ENCODE data around the gene TMEM220. TPM values are rescaled to one million over a fixed set of nuclear protein-coding genes. Genes with fewer than 3 reads are reported as not detected.

The TMEM220 gene
- total RNA-seq, 2 experiments from 2014 or later, result 0.79 to 0.94 TPM

- DNase-seq, result no peak
- CTCF ChIA-PET, result interaction anchor here (0.7 to 3.6 kb wide), 4 partner anchors 10 to 92 kb away, joined by 3 to 16 read pairs (median 5); no protein-coding TSS in a partner anchor
- intact Hi-C loops (cut with micrococcal nuclease), result no loop called here
- Mint-ChIP-seq H3K9me3 (no peaks in the 10 kb centered on the region), H3K36me3 (ENCODE audit: low read depth) (no peaks in the 10 kb centered on the region), H3K27ac (no peak overlapping the region), H3K27me3 (ENCODE audit: low read depth) (no peaks in the 10 kb centered on the region), H3K4me3 (no peak overlapping the region), H3K4me1 (ENCODE audit: low read depth) (no peaks in the 10 kb centered on the region)
These were observed 22.9 kb upstream of the TMEM220 start for GRCh38 chr17:10752696-10753095.

- Mint-ChIP-seq H3K27me3 (ENCODE audit: low read depth) (no peaks in the 10 kb centered on the region), H3K36me3 (ENCODE audit: low read depth) (no peaks in the 10 kb centered on the region), H3K9me3 (no peaks in the 10 kb centered on the region), H3K4me3 (no peak overlapping the region), H3K27ac (no peak overlapping the region), H3K4me1 (ENCODE audit: low read depth) (no peaks in the 10 kb centered on the region)
- CTCF ChIA-PET, result interaction anchor here (0.6 to 3.6 kb wide), 3 partner anchors 14 to 93 kb away, joined by 3 to 16 read pairs (median 7); no protein-coding TSS in a partner anchor
- intact Hi-C loops (cut with micrococcal nuclease), result no loop called here
- no peak for DNase-seq
These were observed 21.7 kb upstream of the TMEM220 start for GRCh38 chr17:10751563-10751962.

GRCh38 chr17:10750210-10750609, 20.4 kb upstream of the TMEM220 start:
- Mint-ChIP-seq H3K4me3 (no peak overlapping the region), H3K4me1 (ENCODE audit: low read depth) (peaks cover 3% of the 10 kb centered on the region), H3K36me3 (ENCODE audit: low read depth) (no peaks in the 10 kb centered on the region), H3K9me3 (no peaks in the 10 kb centered on the region), H3K27ac (no peak overlapping the region), H3K27me3 (ENCODE audit: low read depth) (no peaks in the 10 kb centered on the region)
- intact Hi-C loops (cut with micrococcal nuclease), result no loop called here
- CTCF ChIA-PET, result interaction anchor here (0.9 to 1.5 kb wide), 2 partner anchors 13 to 23 kb away, joined by 3 to 4 read pairs; no protein-coding TSS in a partner anchor
- no peak for DNase-seq

GRCh38 chr17:10748531-10749181, 18.8 kb upstream of the TMEM220 start:
- Mint-ChIP-seq H3K36me3 (ENCODE audit: low read depth) (no peaks in the 10 kb centered on the region), H3K4me1 (ENCODE audit: low read depth) (peaks cover 14% of the 10 kb centered on the region), H3K4me3 (no peak overlapping the region), H3K27me3 (ENCODE audit: low read depth) (no peaks in the 10 kb centered on the region), H3K27ac (no peak overlapping the region), H3K9me3 (no peaks in the 10 kb centered on the region)
- DNase-seq, result no peak
- CTCF ChIA-PET, result interaction anchor here (1.5 to 4.5 kb wide), 2 partner anchors 11 to 25 kb away, joined by 3 to 16 read pairs; no protein-coding TSS in a partner anchor
- intact Hi-C loops (cut with micrococcal nuclease), result no loop called here

GRCh38 chr17:10745231-10745630, 15.4 kb upstream of the TMEM220 start:
- Mint-ChIP-seq H3K9me3 (no peaks in the 10 kb centered on the region), H3K4me1 (ENCODE audit: low read depth) (peaks cover 14% of the 10 kb centered on the region), H3K36me3 (ENCODE audit: low read depth) (no peaks in the 10 kb centered on the region), H3K4me3 (no peak overlapping the region), H3K27me3 (ENCODE audit: low read depth) (no peaks in the 10 kb centered on the region), H3K27ac (no peak overlapping the region)
- no peak for DNase-seq
- CTCF ChIA-PET, result interaction anchor here (4.5 kb wide), 1 partner anchor 8 kb away, joined by 16 read pairs; no protein-coding TSS in a partner anchor
- intact Hi-C loops (cut with micrococcal nuclease), result loop anchor here (2.0 kb wide), 1 partner anchor 100 kb away; no protein-coding TSS in a partner anchor

- Mint-ChIP-seq H3K4me3 (no peak overlapping the region), H3K27me3 (ENCODE audit: low read depth) (no peaks in the 10 kb centered on the region), H3K4me1 (ENCODE audit: low read depth) (peaks cover 14% of the 10 kb centered on the region), H3K27ac (no peak overlapping the region), H3K36me3 (ENCODE audit: low read depth) (no peaks in the 10 kb centered on the region), H3K9me3 (no peaks in the 10 kb centered on the region)
- no peak for DNase-seq
- intact Hi-C loops (cut with micrococcal nuclease), result loop anchor here (2.0 kb wide), 1 partner anchor 100 kb away; no protein-coding TSS in a partner anchor
- CTCF ChIA-PET, result interaction anchor here (0.6 kb wide), 1 partner anchor 500 kb away, joined by 3 read pairs; no protein-coding TSS in a partner anchor
These were observed 14.7 kb upstream of the TMEM220 start for GRCh38 chr17:10744501-10745000.

- H3K4me3 Mint-ChIP-seq, result no peak overlapping the region
- DNase-seq, result no peak
- intact Hi-C loops (cut with micrococcal nuclease), result loop anchor here (2.0 kb wide), 1 partner anchor 101 kb away; no protein-coding TSS in a partner anchor
- no peaks in the 10 kb centered on the region for H3K27me3 Mint-ChIP-seq (ENCODE audit: low read depth)
- H3K4me1 Mint-ChIP-seq (ENCODE audit: low read depth), result peaks cover 18% of the 10 kb centered on the region
- H3K36me3 Mint-ChIP-seq (ENCODE audit: low read depth), result no peaks in the 10 kb centered on the region
- no peaks in the 10 kb centered on the region for H3K9me3 Mint-ChIP-seq
- H3K27ac Mint-ChIP-seq, result no peak overlapping the region
- CTCF ChIA-PET, result interaction anchor here (0.6 kb wide), 2 partner anchors 107 to 499 kb away, joined by 3 read pairs; no protein-coding TSS in a partner anchor
These were observed 13.6 kb upstream of the TMEM220 start for GRCh38 chr17:10743316-10744009.

GRCh38 chr17:10742431-10742830, 12.6 kb upstream of the TMEM220 start:
- DNase-seq, result no peak
- intact Hi-C loops (cut with micrococcal nuclease), result no loop called here
- Mint-ChIP-seq H3K27ac (no peak overlapping the region), H3K9me3 (no peaks in the 10 kb centered on the region), H3K36me3 (ENCODE audit: low read depth) (no peaks in the 10 kb centered on the region), H3K27me3 (ENCODE audit: low read depth) (no peaks in the 10 kb centered on the region), H3K4me1 (ENCODE audit: low read depth) (peaks cover 25% of the 10 kb centered on the region), H3K4me3 (no peak overlapping the region)
- CTCF ChIA-PET, result interaction anchor here (0.8 kb wide), 1 partner anchor 10 kb away, joined by 4 read pairs; no protein-coding TSS in a partner anchor

- H3K27ac Mint-ChIP-seq, result no peak overlapping the region
- H3K36me3 Mint-ChIP-seq (ENCODE audit: low read depth), result no peaks in the 10 kb centered on the region
- CTCF ChIA-PET, result interaction anchor here (0.6 to 0.8 kb wide), 3 partner anchors 11 to 107 kb away, joined by 3 to 4 read pairs (median 3); no protein-coding TSS in a partner anchor
- H3K4me1 Mint-ChIP-seq (ENCODE audit: low read depth), result peaks cover 32% of the 10 kb centered on the region
- H3K27me3 Mint-ChIP-seq (ENCODE audit: low read depth), result no peaks in the 10 kb centered on the region
- DNase-seq, result no peak
- H3K4me3 Mint-ChIP-seq, result no peak overlapping the region
- H3K9me3 Mint-ChIP-seq, result no peaks in the 10 kb centered on the region
- intact Hi-C loops (cut with micrococcal nuclease), result no loop called here
These were observed 11.8 kb upstream of the TMEM220 start for GRCh38 chr17:10741416-10742135.

GRCh38 chr17:10739386-10739785, 9.6 kb upstream of the TMEM220 start:
- no peak for DNase-seq
- H3K4me3 Mint-ChIP-seq, result no peak overlapping the region
- peaks cover 23% of the 10 kb centered on the region for H3K4me1 Mint-ChIP-seq (ENCODE audit: low read depth)
- H3K36me3 Mint-ChIP-seq (ENCODE audit: low read depth), result no peaks in the 10 kb centered on the region
- CTCF ChIA-PET, result interaction anchor here (0.5 kb wide), 1 partner anchor 101 kb away, joined by 3 read pairs; no protein-coding TSS in a partner anchor
- no peak overlapping the region for H3K27ac Mint-ChIP-seq
- intact Hi-C loops (cut with micrococcal nuclease), result loop anchor here (10.0 kb wide), 1 partner anchor 1255 kb away; the partner anchor contains the start of gene ZNF18
- H3K27me3 Mint-ChIP-seq (ENCODE audit: low read depth), result no peaks in the 10 kb centered on the region
- H3K9me3 Mint-ChIP-seq, result no peaks in the 10 kb centered on the region

- no peak overlapping the region for H3K27ac Mint-ChIP-seq
- no peak overlapping the region for H3K4me3 Mint-ChIP-seq
- no peak for DNase-seq
- H3K4me1 Mint-ChIP-seq (ENCODE audit: low read depth), result peaks cover 20% of the 10 kb centered on the region
- CTCF ChIA-PET, result interaction anchor here (2.8 kb wide), 1 partner anchor 106 kb away, joined by 34 read pairs; no protein-coding TSS in a partner anchor
- intact Hi-C loops (cut with micrococcal nuclease), result loop anchor here (10.0 kb wide), 1 partner anchor 1256 kb away; the partner anchor contains the start of gene ZNF18
- H3K9me3 Mint-ChIP-seq, result no peaks in the 10 kb centered on the region
- H3K27me3 Mint-ChIP-seq (ENCODE audit: low read depth), result no peaks in the 10 kb centered on the region
- H3K36me3 Mint-ChIP-seq (ENCODE audit: low read depth), result no peaks in the 10 kb centered on the region
These were observed 8.9 kb upstream of the TMEM220 start for GRCh38 chr17:10738521-10739258.

Data from activated naive CD4-positive, alpha-beta T cell treated with anti-CD3 and anti-CD28 coated beads for 36 hours (primary cell).